Liver (tissue), 3 donors: ENCODE measurements around the gene DCAF8.

Source experiments
- FOXA1 ChIP-seq: IDR thresholded peaks from 2 replicates; pipeline ENCODE4 v1.6.1; 2016; ENCODE audit warnings: antibody characterized with exemption
- GABPA ChIP-seq, 2 donors: IDR thresholded peaks in 1 of 2; conservative IDR thresholded peaks in 1 of 2; 2 replicates each; pipeline ENCODE4 v1.6.1; 2016; ENCODE audit warnings: antibody characterized with exemption in 2 of 2, mild to moderate bottlenecking in 1 of 2, moderate library complexity in 1 of 2
- HNF4A ChIP-seq, 2 donors: conservative IDR thresholded peaks; 2 replicates each; pipeline ENCODE4 v1.6.1; 2016; ENCODE audit warnings: antibody characterized with exemption in 2 of 2, mild to moderate bottlenecking in 2 of 2
- JUND ChIP-seq, 2 donors: IDR thresholded peaks; 2 replicates each; pipeline ENCODE4 v1.6.1; 2016; ENCODE audit warnings: antibody characterized with exemption in 2 of 2
- RAD21 ChIP-seq, 2 donors: IDR thresholded peaks; 2 replicates each; pipeline ENCODE4 v1.6.1; 2016; ENCODE audit warnings: antibody characterized with exemption in 2 of 2, mild to moderate bottlenecking in 2 of 2
- RXRA ChIP-seq, 2 donors: IDR thresholded peaks; 2 replicates each; pipeline ENCODE4 v1.6.1; 2017 to 2018; ENCODE audit warnings: antibody characterized with exemption in 2 of 2, mild to moderate bottlenecking in 1 of 2
- SP1 ChIP-seq: IDR thresholded peaks from 2 replicates; pipeline ENCODE4 v1.6.1; 2018; ENCODE audit warnings: antibody characterized with exemption, mild to moderate bottlenecking
- TAF1 ChIP-seq: conservative IDR thresholded peaks from 2 replicates; pipeline ENCODE4 v1.6.1; 2016; ENCODE audit warnings: antibody characterized with exemption, mild to moderate bottlenecking
- YY1 ChIP-seq: IDR thresholded peaks from 2 replicates; pipeline ENCODE4 v1.6.1; 2016; ENCODE audit warnings: antibody characterized with exemption, mild to moderate bottlenecking
- TF ChIP-seq, protein P1 (sequence below): fragments of 150-350 bp; IDR thresholded peaks from 2 replicates; pipeline ENCODE4 v1.5.1; 2017; ENCODE audit warnings: improper control_type of control experiment, low read depth, low read length; ENCODE audit not compliant: missing input control
- TF ChIP-seq, protein P2 (sequence below): IDR thresholded peaks from 2 replicates; pipeline ENCODE4 v1.6.1; 2016; ENCODE audit warnings: antibody characterized with exemption
- TF ChIP-seq, protein P3 (sequence below): IDR thresholded peaks from 2 replicates; pipeline ENCODE4 v1.6.1; 2016; ENCODE audit warnings: antibody characterized with exemption
- TF ChIP-seq, protein P4 (sequence below): IDR thresholded peaks from 2 replicates; pipeline ENCODE4 v1.6.1; 2016; ENCODE audit warnings: antibody characterized with exemption
- TF ChIP-seq, protein P5 (sequence below): IDR thresholded peaks from 2 replicates; pipeline ENCODE4 v1.6.1; 2016; ENCODE audit warnings: antibody characterized with exemption, mild to moderate bottlenecking
- donor health status: healthy.
- donor health status: healthy.

DNA sequence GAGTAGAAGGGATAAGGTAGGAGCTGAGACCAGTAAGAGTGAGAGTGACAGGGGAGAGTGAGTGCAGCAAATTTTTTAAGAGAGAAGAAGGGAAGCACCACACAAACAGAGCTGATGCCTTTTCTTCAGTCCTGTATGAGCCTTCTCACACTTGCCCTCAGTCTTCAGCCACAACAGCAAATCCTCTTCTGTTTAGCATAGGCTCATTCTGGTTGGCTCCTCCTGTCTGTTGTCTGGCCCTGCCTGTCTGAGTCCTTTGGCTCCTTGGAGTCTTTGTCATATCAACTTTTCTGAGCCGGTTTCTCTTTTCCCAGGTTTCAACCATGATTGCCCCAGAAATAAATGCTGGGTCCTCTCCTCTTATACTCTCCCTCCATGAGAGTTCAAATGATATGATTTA is 84.7 kb downstream of the DCAF8 start:
- TF ChIP-seq, protein P1, sequence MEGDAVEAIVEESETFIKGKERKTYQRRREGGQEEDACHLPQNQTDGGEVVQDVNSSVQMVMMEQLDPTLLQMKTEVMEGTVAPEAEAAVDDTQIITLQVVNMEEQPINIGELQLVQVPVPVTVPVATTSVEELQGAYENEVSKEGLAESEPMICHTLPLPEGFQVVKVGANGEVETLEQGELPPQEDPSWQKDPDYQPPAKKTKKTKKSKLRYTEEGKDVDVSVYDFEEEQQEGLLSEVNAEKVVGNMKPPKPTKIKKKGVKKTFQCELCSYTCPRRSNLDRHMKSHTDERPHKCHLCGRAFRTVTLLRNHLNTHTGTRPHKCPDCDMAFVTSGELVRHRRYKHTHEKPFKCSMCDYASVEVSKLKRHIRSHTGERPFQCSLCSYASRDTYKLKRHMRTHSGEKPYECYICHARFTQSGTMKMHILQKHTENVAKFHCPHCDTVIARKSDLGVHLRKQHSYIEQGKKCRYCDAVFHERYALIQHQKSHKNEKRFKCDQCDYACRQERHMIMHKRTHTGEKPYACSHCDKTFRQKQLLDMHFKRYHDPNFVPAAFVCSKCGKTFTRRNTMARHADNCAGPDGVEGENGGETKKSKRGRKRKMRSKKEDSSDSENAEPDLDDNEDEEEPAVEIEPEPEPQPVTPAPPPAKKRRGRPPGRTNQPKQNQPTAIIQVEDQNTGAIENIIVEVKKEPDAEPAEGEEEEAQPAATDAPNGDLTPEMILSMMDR = no peak
- TF ChIP-seq, protein P2, sequence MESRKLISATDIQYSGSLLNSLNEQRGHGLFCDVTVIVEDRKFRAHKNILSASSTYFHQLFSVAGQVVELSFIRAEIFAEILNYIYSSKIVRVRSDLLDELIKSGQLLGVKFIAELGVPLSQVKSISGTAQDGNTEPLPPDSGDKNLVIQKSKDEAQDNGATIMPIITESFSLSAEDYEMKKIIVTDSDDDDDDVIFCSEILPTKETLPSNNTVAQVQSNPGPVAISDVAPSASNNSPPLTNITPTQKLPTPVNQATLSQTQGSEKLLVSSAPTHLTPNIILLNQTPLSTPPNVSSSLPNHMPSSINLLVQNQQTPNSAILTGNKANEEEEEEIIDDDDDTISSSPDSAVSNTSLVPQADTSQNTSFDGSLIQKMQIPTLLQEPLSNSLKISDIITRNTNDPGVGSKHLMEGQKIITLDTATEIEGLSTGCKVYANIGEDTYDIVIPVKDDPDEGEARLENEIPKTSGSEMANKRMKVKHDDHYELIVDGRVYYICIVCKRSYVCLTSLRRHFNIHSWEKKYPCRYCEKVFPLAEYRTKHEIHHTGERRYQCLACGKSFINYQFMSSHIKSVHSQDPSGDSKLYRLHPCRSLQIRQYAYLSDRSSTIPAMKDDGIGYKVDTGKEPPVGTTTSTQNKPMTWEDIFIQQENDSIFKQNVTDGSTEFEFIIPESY = no peak
- TF ChIP-seq RAD21 (IDR thresholded peaks at IDR 0.05) = no peak
- TF ChIP-seq RXRA (IDR thresholded peaks at IDR 0.05) = no peak
- no peak for TF ChIP-seq SP1
- TF ChIP-seq, protein P3, sequence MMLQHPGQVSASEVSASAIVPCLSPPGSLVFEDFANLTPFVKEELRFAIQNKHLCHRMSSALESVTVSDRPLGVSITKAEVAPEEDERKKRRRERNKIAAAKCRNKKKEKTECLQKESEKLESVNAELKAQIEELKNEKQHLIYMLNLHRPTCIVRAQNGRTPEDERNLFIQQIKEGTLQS = no peak
- TF ChIP-seq, protein P4, sequence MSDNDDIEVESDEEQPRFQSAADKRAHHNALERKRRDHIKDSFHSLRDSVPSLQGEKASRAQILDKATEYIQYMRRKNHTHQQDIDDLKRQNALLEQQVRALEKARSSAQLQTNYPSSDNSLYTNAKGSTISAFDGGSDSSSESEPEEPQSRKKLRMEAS = no peak
- no peak for TF ChIP-seq YY1
- no peak for TF ChIP-seq JUND (IDR thresholded peaks at IDR 0.05)
- no peak for TF ChIP-seq FOXA1
- no peak for TF ChIP-seq TAF1
- no peak for TF ChIP-seq GABPA (IDR thresholded peaks at IDR 0.05 in 1 of 2, conservative IDR thresholded peaks at IDR 0.05 in 1 of 2)
- TF ChIP-seq HNF4A (conservative IDR thresholded peaks at IDR 0.05) = no peak
- TF ChIP-seq, protein P5, sequence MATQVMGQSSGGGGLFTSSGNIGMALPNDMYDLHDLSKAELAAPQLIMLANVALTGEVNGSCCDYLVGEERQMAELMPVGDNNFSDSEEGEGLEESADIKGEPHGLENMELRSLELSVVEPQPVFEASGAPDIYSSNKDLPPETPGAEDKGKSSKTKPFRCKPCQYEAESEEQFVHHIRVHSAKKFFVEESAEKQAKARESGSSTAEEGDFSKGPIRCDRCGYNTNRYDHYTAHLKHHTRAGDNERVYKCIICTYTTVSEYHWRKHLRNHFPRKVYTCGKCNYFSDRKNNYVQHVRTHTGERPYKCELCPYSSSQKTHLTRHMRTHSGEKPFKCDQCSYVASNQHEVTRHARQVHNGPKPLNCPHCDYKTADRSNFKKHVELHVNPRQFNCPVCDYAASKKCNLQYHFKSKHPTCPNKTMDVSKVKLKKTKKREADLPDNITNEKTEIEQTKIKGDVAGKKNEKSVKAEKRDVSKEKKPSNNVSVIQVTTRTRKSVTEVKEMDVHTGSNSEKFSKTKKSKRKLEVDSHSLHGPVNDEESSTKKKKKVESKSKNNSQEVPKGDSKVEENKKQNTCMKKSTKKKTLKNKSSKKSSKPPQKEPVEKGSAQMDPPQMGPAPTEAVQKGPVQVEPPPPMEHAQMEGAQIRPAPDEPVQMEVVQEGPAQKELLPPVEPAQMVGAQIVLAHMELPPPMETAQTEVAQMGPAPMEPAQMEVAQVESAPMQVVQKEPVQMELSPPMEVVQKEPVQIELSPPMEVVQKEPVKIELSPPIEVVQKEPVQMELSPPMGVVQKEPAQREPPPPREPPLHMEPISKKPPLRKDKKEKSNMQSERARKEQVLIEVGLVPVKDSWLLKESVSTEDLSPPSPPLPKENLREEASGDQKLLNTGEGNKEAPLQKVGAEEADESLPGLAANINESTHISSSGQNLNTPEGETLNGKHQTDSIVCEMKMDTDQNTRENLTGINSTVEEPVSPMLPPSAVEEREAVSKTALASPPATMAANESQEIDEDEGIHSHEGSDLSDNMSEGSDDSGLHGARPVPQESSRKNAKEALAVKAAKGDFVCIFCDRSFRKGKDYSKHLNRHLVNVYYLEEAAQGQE = no peak
